ENCODE results near the gene IL1RL1.

IL1RL1 gene

GRCh38 chr2:102358496-102358895, 47.1 kb downstream of the IL1RL1 start:
- H3K4me1 Mint-ChIP-seq (ENCODE audit: low read depth): peaks cover 56% of the 10 kb centered on the region
- no peaks in the 10 kb centered on the region for H3K27me3 Mint-ChIP-seq (ENCODE audit: low read depth)
- peaks cover 50% of the 10 kb centered on the region for H3K36me3 Mint-ChIP-seq (ENCODE audit: low read depth)
- peaks cover 4% of the 10 kb centered on the region for H3K9me3 Mint-ChIP-seq
- peak overlapping the region; percentile 27 for H3K27ac Mint-ChIP-seq
- H3K4me3 Mint-ChIP-seq: peak overlapping the region; percentile 98

- Mint-ChIP-seq H3K27me3 (ENCODE audit: low read depth) (no peaks in the 10 kb centered on the region), H3K4me3 (peak overlapping the region; percentile 98), H3K27ac (no peak overlapping the region), H3K4me1 (ENCODE audit: low read depth) (peaks cover 58% of the 10 kb centered on the region), H3K9me3 (peaks cover 10% of the 10 kb centered on the region), H3K36me3 (ENCODE audit: low read depth) (peaks cover 57% of the 10 kb centered on the region)
These were observed 48.2 kb downstream of the IL1RL1 start for GRCh38 chr2:102359527-102359926.

- Mint-ChIP-seq H3K4me3 (peak overlapping the region; percentile 60), H3K36me3 (ENCODE audit: low read depth) (peaks cover 72% of the 10 kb centered on the region), H3K27me3 (ENCODE audit: low read depth) (no peaks in the 10 kb centered on the region), H3K9me3 (peaks cover 31% of the 10 kb centered on the region), H3K4me1 (ENCODE audit: low read depth) (peaks cover 64% of the 10 kb centered on the region), H3K27ac (peak overlapping the region; percentile 12)
These were observed 50.4 kb downstream of the IL1RL1 start for GRCh38 chr2:102361632-102362241.

- H3K4me3 Mint-ChIP-seq: peak overlapping the region; percentile 68
- peaks cover 89% of the 10 kb centered on the region for H3K36me3 Mint-ChIP-seq (ENCODE audit: low read depth)
These were observed 54.4 kb downstream of the IL1RL1 start for GRCh38 chr2:102365763-102366162.

GRCh38 chr2:102366406-102367112, 55.2 kb downstream of the IL1RL1 start:
- no peaks in the 10 kb centered on the region for H3K27me3 Mint-ChIP-seq (ENCODE audit: low read depth)
- H3K27ac Mint-ChIP-seq: peak overlapping the region; percentile 85
- peaks cover 90% of the 10 kb centered on the region for H3K36me3 Mint-ChIP-seq (ENCODE audit: low read depth)
- H3K9me3 Mint-ChIP-seq: peaks cover 33% of the 10 kb centered on the region
- H3K4me3 Mint-ChIP-seq: peak overlapping the region; percentile 68
- H3K4me1 Mint-ChIP-seq (ENCODE audit: low read depth): peaks cover 69% of the 10 kb centered on the region

More at GRCh38 chr2:102365763-102366162, 54.4 kb downstream of the IL1RL1 start:
- H3K4me1 Mint-ChIP-seq (ENCODE audit: low read depth): peaks cover 72% of the 10 kb centered on the region
- no peaks in the 10 kb centered on the region for H3K27me3 Mint-ChIP-seq (ENCODE audit: low read depth)
- peaks cover 33% of the 10 kb centered on the region for H3K9me3 Mint-ChIP-seq
- peak overlapping the region; percentile 85 for H3K27ac Mint-ChIP-seq

- peaks cover 65% of the 10 kb centered on the region for H3K4me1 Mint-ChIP-seq (ENCODE audit: low read depth)
- H3K36me3 Mint-ChIP-seq (ENCODE audit: low read depth): peaks cover 87% of the 10 kb centered on the region
- H3K4me3 Mint-ChIP-seq: peak overlapping the region; percentile 68
- peak overlapping the region; percentile 85 for H3K27ac Mint-ChIP-seq
- peaks cover 33% of the 10 kb centered on the region for H3K9me3 Mint-ChIP-seq
- H3K27me3 Mint-ChIP-seq (ENCODE audit: low read depth): no peaks in the 10 kb centered on the region
These were observed 56.1 kb downstream of the IL1RL1 start for GRCh38 chr2:102367331-102367971.

- peak overlapping the region; percentile 85 for H3K27ac Mint-ChIP-seq
- H3K4me1 Mint-ChIP-seq (ENCODE audit: low read depth): peaks cover 59% of the 10 kb centered on the region
- H3K9me3 Mint-ChIP-seq: peaks cover 30% of the 10 kb centered on the region
- peak overlapping the region; percentile 68 for H3K4me3 Mint-ChIP-seq
- no peaks in the 10 kb centered on the region for H3K27me3 Mint-ChIP-seq (ENCODE audit: low read depth)
- peaks cover 85% of the 10 kb centered on the region for H3K36me3 Mint-ChIP-seq (ENCODE audit: low read depth)
These were observed 57.2 kb downstream of the IL1RL1 start for GRCh38 chr2:102368461-102369109.

- peak overlapping the region; percentile 10 for H3K27ac Mint-ChIP-seq
- peaks cover 23% of the 10 kb centered on the region for H3K9me3 Mint-ChIP-seq
- no peak overlapping the region for H3K4me3 Mint-ChIP-seq
- H3K27me3 Mint-ChIP-seq (ENCODE audit: low read depth): no peaks in the 10 kb centered on the region
- H3K36me3 Mint-ChIP-seq (ENCODE audit: low read depth): peaks cover 85% of the 10 kb centered on the region
- H3K4me1 Mint-ChIP-seq (ENCODE audit: low read depth): peaks cover 56% of the 10 kb centered on the region
These were observed 58.5 kb downstream of the IL1RL1 start for GRCh38 chr2:102369866-102370265.

- no peaks in the 10 kb centered on the region for H3K27me3 Mint-ChIP-seq (ENCODE audit: low read depth)
- peak overlapping the region; percentile 28 for H3K27ac Mint-ChIP-seq
- peaks cover 29% of the 10 kb centered on the region for H3K4me1 Mint-ChIP-seq (ENCODE audit: low read depth)
- peaks cover 86% of the 10 kb centered on the region for H3K36me3 Mint-ChIP-seq (ENCODE audit: low read depth)
- H3K9me3 Mint-ChIP-seq: peaks cover 9% of the 10 kb centered on the region
- H3K4me3 Mint-ChIP-seq: no peak overlapping the region
These were observed 64.8 kb downstream of the IL1RL1 start for GRCh38 chr2:102376052-102376591.

- Mint-ChIP-seq H3K27me3 (ENCODE audit: low read depth) (no peaks in the 10 kb centered on the region), H3K36me3 (ENCODE audit: low read depth) (peaks cover 85% of the 10 kb centered on the region), H3K4me1 (ENCODE audit: low read depth) (peaks cover 23% of the 10 kb centered on the region), H3K4me3 (no peak overlapping the region), H3K27ac (no peak overlapping the region), H3K9me3 (peaks cover 28% of the 10 kb centered on the region)
These were observed 72.4 kb downstream of the IL1RL1 start for GRCh38 chr2:102383722-102384121.

GRCh38 chr2:102385522-102385921, 74.2 kb downstream of the IL1RL1 start:
- Mint-ChIP-seq H3K27ac (no peak overlapping the region), H3K36me3 (ENCODE audit: low read depth) (peaks cover 82% of the 10 kb centered on the region), H3K9me3 (peaks cover 28% of the 10 kb centered on the region), H3K4me3 (no peak overlapping the region), H3K4me1 (ENCODE audit: low read depth) (peaks cover 21% of the 10 kb centered on the region), H3K27me3 (ENCODE audit: low read depth) (no peaks in the 10 kb centered on the region)

GRCh38 chr2:102386004-102386403, 74.6 kb downstream of the IL1RL1 start:
- Mint-ChIP-seq H3K4me1 (ENCODE audit: low read depth) (peaks cover 21% of the 10 kb centered on the region), H3K27ac (peak overlapping the region; percentile 23)

GRCh38 chr2:102386867-102387541, 75.6 kb downstream of the IL1RL1 start:
- no peak overlapping the region for H3K4me3 Mint-ChIP-seq
- peaks cover 30% of the 10 kb centered on the region for H3K4me1 Mint-ChIP-seq (ENCODE audit: low read depth)
- H3K27me3 Mint-ChIP-seq (ENCODE audit: low read depth): no peaks in the 10 kb centered on the region
- H3K36me3 Mint-ChIP-seq (ENCODE audit: low read depth): peaks cover 79% of the 10 kb centered on the region
- peaks cover 24% of the 10 kb centered on the region for H3K9me3 Mint-ChIP-seq
- H3K27ac Mint-ChIP-seq: peak overlapping the region; percentile 69

More at GRCh38 chr2:102386004-102386403, 74.6 kb downstream of the IL1RL1 start:
- H3K36me3 Mint-ChIP-seq (ENCODE audit: low read depth): peaks cover 78% of the 10 kb centered on the region
- H3K9me3 Mint-ChIP-seq: peaks cover 28% of the 10 kb centered on the region
- no peak overlapping the region for H3K4me3 Mint-ChIP-seq
- H3K27me3 Mint-ChIP-seq (ENCODE audit: low read depth): no peaks in the 10 kb centered on the region
